Measurements from ENCODE around the gene RRM1. TPM values are rescaled to one million over a fixed set of nuclear protein-coding genes. Genes with fewer than 3 reads are reported as not detected.

The RRM1 gene
- total RNA-seq, 1 experiment from 2014 or later = 71.0 TPM

- in situ Hi-C loops (cut with HindIII; ENCODE audit: low pct_unique_long_range_greater_than_20kb, low sequenced_read_pairs) = loop anchor here (25.0 kb wide), 1 partner anchor 209 kb away; the partner anchor contains the start of gene STIM1
- no peak for DNase-seq (ENCODE audit: low read depth, low spot score)
Measured at GRCh38 chr11:4071325-4071724, 23.3 kb upstream of the RRM1 start.

- in situ Hi-C loops (cut with HindIII; ENCODE audit: low pct_unique_long_range_greater_than_20kb, low sequenced_read_pairs) = loop anchor here (25.0 kb wide), 1 partner anchor 210 kb away; the partner anchor contains the start of gene STIM1
- no peak for DNase-seq (ENCODE audit: low read depth, low spot score)
Measured at GRCh38 chr11:4071914-4072313, 22.7 kb upstream of the RRM1 start.

DNA sequence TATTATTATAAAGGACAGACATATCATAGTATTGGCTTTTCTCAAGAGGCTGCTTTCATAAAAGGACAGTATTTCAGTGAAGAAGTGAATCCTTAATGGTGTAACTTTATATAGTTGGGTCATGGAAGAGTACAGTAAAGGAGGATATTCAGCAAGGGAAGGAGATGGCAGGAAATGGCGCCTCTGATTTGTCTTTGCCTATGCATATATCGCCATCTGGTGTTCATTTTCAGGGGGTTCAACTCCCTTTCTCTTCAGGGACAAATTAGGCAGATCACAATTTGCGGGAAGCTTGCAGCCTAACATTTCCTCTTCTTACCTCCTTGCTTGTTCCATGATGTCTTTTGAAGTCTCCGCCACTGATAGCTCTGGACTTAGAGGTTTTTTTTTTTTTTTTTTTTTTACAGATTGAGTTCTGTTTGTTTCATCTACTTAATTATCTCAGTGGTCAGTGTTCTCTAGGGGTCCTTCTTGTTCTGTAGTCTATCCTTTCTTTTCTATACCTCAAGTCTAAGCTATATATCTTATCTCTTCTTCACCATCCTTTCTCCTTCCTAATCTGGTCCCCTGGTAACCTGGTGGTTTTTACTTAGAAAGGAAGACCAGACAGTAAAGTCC is 21.8 kb upstream of the RRM1 start:
- in situ Hi-C loops (cut with HindIII; ENCODE audit: low pct_unique_long_range_greater_than_20kb, low sequenced_read_pairs) = loop anchor here (25.0 kb wide), 1 partner anchor 210 kb away; the partner anchor contains the start of gene STIM1
- DNase-seq (ENCODE audit: low read depth, low spot score) = peak; percentile 81

DNA sequence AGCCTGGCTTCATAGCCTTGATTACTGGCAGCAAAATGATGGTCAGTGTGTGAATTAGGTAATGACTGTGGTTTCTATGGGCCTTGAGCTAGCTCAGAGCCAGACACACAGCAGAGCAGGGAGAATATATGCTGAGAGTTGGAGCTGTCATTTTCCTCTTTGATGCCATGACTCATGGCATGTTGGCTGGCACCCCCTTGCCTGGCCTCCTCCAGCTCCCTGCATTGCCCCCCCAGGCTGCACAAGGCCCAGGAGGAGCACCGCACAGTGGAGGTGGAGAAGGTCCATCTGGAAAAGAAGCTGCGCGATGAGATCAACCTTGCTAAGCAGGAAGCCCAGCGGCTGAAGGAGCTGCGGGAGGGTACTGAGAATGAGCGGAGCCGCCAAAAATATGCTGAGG is 20.3 kb upstream of the RRM1 start:
- DNase-seq (ENCODE audit: low read depth, low spot score) = no peak
- in situ Hi-C loops (cut with HindIII; ENCODE audit: low pct_unique_long_range_greater_than_20kb, low sequenced_read_pairs) = loop anchor here (25.0 kb wide), 1 partner anchor 212 kb away; the partner anchor contains the start of gene STIM1

- DNase-seq (ENCODE audit: low read depth, low spot score) = no peak
- in situ Hi-C loops (cut with HindIII; ENCODE audit: low pct_unique_long_range_greater_than_20kb, low sequenced_read_pairs) = no loop called here
Measured at GRCh38 chr11:4076774-4077173, 17.8 kb upstream of the RRM1 start.

DNA sequence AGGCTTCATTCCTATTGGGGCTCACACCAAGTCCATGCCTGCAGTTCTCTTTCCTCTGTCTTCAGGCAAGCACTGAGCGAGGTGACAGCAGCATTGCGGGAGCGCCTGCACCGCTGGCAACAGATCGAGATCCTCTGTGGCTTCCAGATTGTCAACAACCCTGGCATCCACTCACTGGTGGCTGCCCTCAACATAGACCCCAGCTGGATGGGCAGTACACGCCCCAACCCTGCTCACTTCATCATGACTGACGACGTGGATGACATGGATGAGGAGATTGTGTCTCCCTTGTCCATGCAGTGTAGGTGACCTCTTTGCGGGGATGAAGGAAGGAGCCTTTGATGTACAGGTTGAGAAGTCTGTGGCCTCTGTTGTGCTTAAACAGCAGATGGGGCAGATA is 11.4 kb upstream of the RRM1 start:
- in situ Hi-C loops (cut with HindIII; ENCODE audit: low pct_unique_long_range_greater_than_20kb, low sequenced_read_pairs) = no loop called here

GRCh38 chr11:4084406-4085125 is 10.0 kb upstream of the RRM1 start:
- no peak for DNase-seq (ENCODE audit: low read depth, low spot score)

More for the DNA sequence above, 11.4 kb upstream of the RRM1 start:
- DNase-seq (ENCODE audit: low read depth, low spot score) = no peak

GRCh38 chr11:4085575-4085974 is 9.0 kb upstream of the RRM1 start:
- DNase-seq (ENCODE audit: low read depth, low spot score) = no peak
- in situ Hi-C loops (cut with HindIII; ENCODE audit: low pct_unique_long_range_greater_than_20kb, low sequenced_read_pairs) = no loop called here

More at GRCh38 chr11:4084406-4085125, 10.0 kb upstream of the RRM1 start:
- in situ Hi-C loops (cut with HindIII; ENCODE audit: low pct_unique_long_range_greater_than_20kb, low sequenced_read_pairs) = no loop called here

GRCh38 chr11:4086575-4087353 is 7.8 kb upstream of the RRM1 start:
- no peak for DNase-seq (ENCODE audit: low read depth, low spot score)
- in situ Hi-C loops (cut with HindIII; ENCODE audit: low pct_unique_long_range_greater_than_20kb, low sequenced_read_pairs) = no loop called here

DNA sequence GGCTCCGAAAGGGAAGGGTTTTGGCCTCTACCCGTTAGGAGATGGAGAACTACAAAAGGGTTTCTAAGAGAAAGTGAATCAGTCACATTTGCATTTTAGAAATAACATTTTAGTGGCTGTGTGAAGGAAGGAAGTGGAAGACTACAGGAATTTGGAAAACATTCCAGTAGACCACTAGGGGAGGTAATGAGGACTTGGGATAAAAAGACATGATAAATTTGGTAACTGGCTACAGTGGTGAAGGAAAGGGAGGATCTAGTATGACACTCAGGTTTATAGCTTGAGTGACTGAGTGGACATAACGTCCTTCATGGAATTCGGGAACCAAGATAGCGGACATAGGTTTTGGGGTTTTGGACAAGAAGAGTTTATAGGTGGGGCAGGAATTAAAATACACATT is 7.0 kb upstream of the RRM1 start:
- in situ Hi-C loops (cut with HindIII; ENCODE audit: low pct_unique_long_range_greater_than_20kb, low sequenced_read_pairs) = no loop called here
- DNase-seq (ENCODE audit: low read depth, low spot score) = peak; percentile 13

DNA sequence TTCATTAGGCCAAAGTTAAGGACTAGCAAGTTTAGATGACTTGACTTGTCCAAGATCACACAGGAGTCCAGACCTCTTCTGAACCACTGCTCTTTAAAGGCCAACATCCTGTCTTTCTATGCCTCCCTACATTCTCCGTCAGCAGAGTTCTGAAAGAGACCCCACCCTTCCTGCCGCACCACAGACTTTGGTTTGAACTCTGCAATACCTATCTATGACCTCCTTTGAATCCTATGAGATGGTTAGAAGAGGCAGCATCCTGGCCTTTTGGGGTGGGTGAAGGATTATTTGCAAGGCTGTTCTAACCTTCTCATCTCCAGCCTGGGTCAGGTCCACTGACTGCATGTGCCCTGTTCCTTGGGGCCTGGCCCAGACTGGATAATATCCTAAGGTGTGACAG is 4.3 kb upstream of the RRM1 start:
- in situ Hi-C loops (cut with HindIII; ENCODE audit: low pct_unique_long_range_greater_than_20kb, low sequenced_read_pairs) = no loop called here
- DNase-seq (ENCODE audit: low read depth, low spot score) = no peak

DNA sequence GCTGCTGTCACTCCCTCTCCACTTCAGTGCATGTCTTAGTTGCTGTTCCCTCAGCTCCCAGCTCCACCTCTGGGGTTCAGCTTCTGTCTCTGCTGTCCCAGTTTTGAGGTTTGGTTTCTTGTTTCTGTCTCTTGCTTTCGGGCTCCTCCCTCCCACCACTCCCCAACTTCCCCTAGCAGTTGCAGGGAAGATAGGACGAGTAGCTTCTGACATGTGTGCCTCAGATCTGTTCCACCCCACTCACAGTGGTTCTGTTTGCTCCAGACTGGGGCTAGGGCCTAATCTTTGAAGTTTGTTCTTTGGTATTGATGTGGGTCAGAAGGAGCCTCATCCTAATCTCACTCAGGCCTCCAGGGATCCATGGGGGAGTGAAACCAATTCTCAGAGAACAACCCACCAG is 2.6 kb upstream of the RRM1 start:
- DNase-seq (ENCODE audit: low read depth, low spot score) = no peak
- in situ Hi-C loops (cut with HindIII; ENCODE audit: low pct_unique_long_range_greater_than_20kb, low sequenced_read_pairs) = no loop called here

DNA sequence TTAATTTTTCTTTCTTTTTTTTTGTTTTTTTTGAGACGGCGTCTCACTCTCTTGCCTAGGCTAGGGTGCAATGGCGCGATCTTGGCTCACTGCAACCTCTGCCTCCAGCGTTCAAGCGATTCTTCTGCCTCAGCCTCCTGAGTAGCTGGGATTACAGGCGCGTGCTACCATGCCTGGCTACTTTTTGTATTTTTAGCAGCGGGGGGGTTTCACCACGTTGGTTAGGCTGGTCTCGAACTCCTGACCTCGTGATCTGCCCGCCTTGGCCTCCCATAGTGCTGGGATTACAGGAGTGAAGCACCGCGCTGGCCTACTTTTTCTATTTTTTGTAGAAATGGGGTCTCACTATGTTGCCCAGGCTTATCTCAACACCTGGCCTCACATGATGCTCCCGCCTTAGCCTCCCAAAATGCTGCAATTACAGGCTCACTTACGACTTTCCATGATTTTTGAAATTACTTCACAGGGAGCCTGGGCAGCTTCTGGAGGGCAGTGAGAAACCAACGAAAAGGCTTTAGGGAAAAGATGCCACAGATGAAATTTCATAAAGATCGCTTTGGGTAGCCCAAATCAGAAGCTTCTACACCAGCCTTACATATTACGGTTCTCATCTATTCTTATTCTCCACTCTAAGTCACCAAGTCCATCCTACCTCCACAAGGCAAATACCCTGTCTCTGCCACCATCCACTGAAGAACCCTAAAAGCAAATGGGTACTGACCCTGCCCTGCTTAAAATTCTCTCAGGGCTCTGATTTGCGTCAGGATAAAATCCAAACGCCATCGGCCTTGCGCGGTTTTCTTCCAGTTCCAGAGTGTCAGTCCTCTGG is 866 bp upstream of the RRM1 start:
- in situ Hi-C loops (cut with HindIII; ENCODE audit: low pct_unique_long_range_greater_than_20kb, low sequenced_read_pairs) = no loop called here
- DNase-seq (ENCODE audit: low read depth, low spot score) = peak; percentile 19

- in situ Hi-C loops (cut with HindIII; ENCODE audit: low pct_unique_long_range_greater_than_20kb, low sequenced_read_pairs) = no loop called here
- no peak for DNase-seq (ENCODE audit: low read depth, low spot score)
Measured at GRCh38 chr11:4095509-4096230, 1.1 kb downstream of the RRM1 start.

- in situ Hi-C loops (cut with HindIII; ENCODE audit: low pct_unique_long_range_greater_than_20kb, low sequenced_read_pairs) = no loop called here
- DNase-seq (ENCODE audit: low read depth, low spot score) = no peak
Measured at GRCh38 chr11:4098026-4098621, 3.5 kb downstream of the RRM1 start.

GRCh38 chr11:4102711-4103110 is 8.1 kb downstream of the RRM1 start:
- DNase-seq (ENCODE audit: low read depth, low spot score) = no peak
- in situ Hi-C loops (cut with HindIII; ENCODE audit: low pct_unique_long_range_greater_than_20kb, low sequenced_read_pairs) = no loop called here

DNA sequence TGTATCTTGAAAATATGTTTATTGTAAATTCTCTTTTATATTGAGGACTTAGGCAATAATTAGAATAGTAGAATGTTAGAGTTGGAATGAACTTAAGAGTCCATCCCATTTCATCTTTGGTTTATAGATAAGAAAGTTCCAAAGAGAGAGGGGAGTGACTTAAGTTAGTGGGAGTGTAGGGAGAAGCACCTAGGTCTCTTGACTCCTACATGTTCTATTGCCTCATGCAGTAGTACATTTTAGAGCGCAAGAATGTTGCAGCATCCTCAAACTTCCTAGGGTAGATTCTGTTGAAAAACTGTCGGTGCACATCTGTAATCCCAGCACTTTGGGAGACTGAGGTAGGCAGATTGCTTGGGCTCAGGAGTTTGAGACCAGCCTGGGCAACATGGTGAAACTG is 8.7 kb downstream of the RRM1 start:
- no peak for DNase-seq (ENCODE audit: low read depth, low spot score)
- in situ Hi-C loops (cut with HindIII; ENCODE audit: low pct_unique_long_range_greater_than_20kb, low sequenced_read_pairs) = no loop called here
